Mucosa of gallbladder (tissue), 1 donor: ENCODE data around the gene PUM2. TPM values are rescaled to one million over a fixed set of nuclear protein-coding genes. Genes with fewer than 3 reads are reported as not detected.
A peak's percentile ranks its signal among the peaks of the same experiment; 100 is the strongest.

Source experiments
- DNase-seq: peaks from one replicate; pipeline ENCODE4 v3.0.0-alpha.2; 2020; ENCODE audit warnings: low spot score
- total RNA-seq: library from RNA; stranded (reverse); gene quantifications from one replicate; pipeline ENCODE4 v1.2.1, GENCODE V29; 2021
- donor health status: DM: no; HTN: no; CAD: no.

Gene PUM2
- total RNA-seq, 1 donor from 2014 or later: 95.8 TPM

DNA sequence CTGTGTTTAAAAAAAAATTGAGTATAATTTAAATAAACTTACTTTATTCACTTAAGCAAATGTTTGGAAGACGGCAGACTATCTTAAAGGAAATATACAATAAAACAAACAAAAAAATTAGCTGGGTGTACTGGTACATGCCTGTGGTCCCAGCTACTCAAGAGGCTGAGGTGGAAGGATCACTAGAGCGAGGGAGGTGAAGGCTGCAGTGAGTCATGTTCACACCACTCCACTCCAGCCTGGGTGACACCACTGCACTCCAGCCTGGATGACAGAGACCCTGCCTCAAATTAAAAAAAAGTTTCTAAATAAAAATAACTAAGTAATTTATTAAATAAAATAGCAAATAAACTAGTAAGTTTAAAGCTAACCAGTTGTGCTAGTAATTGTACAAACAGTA, 7.5 kb downstream of the PUM2 start:
- DNase-seq: no peak

DNA sequence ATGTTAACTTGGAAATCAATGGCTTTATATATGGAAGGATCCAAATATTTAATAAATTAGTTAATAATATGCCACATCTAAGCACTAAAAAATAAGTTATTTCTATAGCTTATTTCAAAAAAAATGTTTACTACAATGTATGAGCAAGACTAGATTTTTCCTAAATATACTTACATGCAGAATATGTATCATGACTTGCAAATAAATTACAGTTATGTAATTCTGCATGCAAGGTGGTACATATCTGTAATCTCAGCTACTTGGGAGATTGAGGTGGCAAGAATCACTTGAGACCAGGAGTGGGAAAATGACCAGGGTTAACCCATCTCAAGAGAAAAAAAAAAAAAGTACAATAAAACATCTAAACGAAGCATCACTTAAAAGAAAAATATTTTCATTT, 11.6 kb downstream of the PUM2 start:
- DNase-seq: no peak

DNA sequence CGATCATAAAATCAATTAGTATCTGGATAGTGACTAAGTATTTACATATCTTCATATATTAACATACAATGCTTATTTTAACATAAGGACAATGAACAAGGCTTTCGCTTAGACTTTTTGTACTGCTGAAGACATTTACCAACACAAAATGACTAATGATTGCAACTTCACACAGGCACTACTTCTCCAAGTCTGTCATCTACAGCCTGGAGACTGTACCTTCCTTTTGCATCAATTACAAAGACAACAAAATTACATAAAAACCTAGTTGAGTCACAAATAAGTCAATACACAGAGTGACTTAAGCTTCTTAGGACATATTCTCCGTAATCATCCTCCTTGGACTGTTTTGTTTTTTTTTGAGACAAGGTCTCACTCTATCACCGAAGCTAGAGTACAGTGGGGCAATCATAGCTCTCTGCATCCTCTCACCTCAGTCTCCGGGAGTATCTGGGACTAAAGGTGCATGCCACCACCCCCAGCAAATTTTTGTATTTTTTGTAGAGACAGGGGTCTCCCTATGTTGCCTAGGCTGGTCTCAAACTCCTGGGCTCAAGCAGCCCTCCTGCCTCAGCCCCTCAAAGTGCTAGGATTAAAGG, 15.9 kb downstream of the PUM2 start:
- no peak for DNase-seq

DNA sequence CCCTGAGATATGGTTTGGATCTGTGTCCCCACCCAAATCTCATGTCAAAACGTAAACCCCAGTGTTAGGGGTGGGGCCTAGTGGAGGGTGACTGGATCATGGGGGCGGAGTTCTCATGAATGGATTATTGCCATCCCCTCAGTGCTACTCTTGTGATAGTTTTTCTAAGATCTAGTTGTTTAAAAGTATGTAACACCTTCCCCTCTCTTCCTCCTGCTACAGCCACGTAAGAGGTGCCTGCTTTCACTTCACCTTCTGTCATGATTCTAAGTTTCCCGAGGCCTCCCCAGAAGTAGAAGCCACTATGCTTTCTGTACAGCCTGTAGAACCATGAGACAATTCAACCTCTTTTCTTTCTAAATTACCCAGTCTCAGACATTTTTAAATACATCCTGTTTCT, 16.9 kb downstream of the PUM2 start:
- no peak for DNase-seq

DNA sequence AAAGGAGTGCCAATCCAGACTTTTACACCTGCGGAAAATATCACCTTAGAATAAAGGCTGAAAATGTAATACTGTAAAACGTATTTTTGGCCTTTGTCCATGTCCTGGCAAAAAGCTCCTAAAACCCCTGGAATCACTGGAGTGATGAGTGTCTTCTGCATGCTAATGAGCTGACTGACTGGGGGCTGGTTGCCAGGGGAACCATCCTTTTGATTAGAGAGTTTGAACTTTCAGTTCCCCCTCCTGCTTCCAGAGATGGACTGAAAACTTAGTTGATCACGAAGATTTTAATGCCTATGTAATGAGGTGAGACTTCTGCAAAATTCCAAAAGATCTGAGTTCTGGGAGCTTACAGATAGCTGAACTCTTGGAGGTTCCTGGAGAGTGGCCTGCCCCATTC, 20.5 kb downstream of the PUM2 start:
- DNase-seq: no peak

DNA sequence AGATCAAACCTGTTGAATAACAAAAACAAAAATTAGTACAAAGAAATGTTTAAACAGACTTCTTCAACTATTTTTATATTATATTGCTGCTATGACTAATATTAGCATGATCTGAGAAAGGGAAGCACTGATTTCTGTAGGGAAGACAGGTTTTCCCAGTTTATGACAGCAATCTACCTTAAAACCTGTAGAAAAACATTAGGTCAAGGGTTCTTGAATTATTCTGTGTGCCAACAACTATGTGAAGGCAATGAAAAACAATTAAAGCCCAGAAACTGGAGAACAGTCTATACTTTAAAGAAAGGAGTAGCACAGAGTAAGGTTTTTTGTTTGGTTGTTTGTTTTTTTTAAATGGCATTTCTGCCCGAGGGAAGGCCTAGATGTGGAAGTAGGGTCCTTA, 23.3 kb downstream of the PUM2 start:
- no peak for DNase-seq

DNA sequence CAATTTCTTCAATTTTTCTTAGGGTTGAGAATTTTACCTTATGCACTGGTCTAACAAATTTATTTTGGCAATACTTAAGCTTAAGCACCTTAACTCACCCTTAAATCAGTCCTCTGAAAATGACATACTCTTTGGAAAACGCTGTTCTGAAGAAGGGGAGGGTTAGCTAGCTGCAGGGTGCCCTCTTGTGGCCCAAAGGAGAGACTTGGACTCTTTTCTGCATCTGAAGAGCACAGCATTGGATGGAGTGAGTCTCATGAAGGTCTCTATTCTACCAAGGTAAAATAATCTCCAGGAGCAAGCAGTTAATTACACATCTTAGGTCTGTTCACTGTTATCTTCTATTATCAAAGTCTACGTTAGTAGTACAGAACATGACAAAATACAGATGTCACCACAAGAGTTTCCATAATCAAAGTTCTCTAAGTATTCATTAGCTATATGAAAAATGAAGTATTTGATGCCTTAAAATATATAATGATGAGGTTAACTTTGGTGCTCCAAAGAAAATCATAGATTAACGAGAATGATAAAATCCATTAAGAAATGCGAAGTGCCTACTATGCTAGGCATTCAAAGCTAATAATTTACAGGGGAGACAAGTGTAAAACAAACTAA, 24.4 kb downstream of the PUM2 start:
- peak; percentile 51 for DNase-seq

DNA sequence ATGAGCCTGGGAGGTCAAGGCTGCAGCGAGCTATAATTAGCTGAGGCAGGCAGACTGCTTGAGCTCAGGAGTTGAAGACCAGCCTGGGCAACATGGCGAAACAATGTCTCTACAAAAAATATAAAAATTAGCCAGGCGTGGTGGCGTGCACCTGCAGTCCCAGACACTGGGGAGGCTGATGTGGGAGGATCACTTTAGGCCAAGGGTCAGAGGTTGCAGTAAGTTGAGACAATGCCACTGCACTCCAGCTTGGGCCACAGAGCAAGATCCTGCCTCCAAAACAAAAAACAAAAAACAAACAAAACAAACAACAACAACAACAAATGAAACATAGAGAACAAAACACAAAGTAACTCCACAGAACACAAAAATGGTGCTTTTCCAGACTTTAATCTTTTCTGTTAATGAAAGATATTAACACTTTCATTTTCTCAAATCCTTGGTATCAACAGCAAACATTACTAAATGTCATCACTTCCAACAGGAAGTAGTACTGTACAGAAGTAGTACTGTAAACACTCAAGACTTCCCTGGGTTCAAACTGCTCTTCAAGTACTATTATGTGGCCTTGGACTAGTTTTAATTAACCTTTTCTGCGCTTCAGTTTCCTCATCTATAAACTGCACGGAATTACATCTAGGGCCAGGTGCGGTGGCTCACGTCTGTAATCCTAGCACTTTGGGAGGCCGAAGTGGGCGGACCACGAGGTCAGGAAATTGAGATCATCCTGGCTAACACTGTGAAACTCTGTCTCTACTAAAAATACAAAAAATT, 27.9 kb downstream of the PUM2 start:
- DNase-seq: no peak

DNA sequence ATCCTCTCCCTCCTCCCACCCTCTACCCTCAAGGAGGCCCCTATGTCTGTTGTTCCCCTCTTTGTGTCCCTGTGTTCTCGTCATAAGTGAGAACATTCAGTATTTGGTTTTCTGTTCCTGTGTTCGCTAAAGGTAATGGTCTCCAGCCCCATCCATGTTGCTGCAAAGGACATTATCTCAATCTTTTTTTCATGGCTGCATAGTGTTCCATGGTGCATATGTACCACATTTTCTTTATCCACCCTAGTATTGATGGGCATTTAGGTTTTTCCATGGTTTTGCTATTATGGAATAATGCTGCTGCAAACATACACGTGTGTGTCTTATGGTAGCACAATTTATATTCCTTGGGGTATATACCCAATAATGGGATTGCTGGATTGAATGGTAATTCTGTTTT, 33.0 kb downstream of the PUM2 start:
- DNase-seq: no peak

DNA sequence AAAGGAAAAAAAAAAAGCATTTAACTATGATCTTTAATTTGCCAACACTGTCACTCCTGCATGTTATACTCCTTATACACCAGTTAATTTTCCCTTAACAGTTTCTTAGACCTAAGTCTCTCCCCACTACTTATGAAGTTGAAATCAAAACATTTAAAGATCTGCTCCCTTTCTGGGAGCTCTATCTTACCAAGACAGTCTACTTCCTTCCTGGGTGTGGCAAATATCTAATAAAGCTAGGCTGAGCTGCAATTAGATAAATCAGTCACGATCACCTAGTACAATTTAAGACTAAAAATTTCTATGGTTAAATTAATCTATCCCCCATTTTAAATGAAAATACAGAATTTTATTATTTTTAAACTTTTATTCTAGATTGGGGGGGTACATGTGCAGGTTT, 33.4 kb downstream of the PUM2 start:
- no peak for DNase-seq

DNA sequence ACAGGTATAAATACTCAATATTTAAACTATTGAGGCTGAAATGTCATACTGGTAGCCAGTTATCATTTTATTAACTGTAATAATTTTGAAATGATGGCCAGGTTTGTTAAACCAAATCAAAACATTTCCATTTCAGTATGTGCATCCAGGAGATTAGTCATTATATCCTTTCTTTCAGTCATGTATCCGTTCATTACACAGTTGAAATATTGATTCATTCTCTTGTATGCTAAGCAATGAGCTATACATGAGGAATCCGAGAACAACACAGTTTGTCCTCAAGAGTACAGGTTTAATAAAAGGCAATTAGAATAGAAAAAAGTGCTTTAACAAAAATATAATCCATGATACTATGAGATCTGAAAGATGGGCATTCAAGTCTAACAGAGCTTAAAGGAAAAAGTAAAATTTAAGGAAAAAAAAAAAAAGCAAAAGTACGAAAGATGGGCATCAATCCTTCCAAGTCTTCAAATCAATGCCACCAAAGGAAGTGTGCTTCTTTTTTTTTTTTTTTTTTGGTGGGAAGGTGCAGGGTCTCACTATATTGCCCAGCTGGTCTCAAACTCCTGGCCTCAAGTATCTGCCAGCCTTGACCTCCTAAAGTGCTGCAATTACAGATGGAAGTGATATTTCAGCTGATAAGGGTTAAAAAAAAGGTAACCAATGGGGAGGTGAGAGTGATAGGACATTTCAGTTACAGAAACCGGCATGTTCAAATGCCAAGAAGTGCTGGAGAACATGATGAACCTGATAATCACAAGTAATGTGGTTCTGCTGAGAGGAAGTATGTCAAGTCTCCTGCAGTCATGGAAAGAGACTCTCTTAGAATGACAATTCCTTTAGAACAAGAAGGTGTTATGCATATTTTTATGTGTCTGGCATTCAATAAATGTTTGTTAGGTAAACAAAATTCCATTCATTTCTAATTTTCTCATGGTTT, 35.8 kb downstream of the PUM2 start:
- no peak for DNase-seq

DNA sequence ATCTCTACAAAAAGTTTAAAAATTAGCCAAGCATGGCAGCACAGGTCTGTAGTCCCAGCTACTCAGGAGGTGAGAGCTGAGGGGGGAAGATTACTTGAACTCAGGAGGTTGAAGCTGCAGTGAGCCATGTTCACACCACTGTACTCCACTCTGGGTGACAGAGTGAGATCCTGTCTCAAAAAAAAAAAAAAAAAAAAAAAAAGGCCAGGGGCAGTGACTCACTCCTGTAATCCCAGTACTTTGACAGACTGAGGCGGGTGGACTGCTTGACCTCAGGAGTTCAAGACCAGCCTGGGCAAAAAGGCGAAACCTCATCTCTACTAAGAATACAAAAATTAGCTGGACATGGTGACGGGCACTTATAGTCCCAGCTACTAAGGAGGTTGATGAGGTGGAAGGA, 37.0 kb downstream of the PUM2 start:
- DNase-seq: no peak

DNA sequence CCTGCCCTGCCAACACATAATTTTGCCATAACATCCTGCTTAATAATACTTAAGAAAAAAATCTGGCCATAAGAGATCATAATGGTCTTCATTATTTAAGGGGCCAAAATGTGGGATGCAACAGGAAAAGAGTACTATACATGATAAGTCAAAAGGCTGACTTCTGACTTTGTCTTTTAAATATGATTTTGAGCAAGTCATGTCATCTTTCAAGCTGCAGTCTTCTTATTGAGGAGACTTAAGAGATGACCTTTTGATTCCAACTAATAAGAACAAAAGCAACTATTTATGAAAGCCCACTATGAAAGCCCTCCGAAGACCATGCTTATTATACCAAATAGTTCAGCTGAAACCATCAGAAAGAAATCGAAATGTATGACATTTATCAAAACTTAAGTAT, 41.6 kb downstream of the PUM2 start:
- no peak for DNase-seq

DNA sequence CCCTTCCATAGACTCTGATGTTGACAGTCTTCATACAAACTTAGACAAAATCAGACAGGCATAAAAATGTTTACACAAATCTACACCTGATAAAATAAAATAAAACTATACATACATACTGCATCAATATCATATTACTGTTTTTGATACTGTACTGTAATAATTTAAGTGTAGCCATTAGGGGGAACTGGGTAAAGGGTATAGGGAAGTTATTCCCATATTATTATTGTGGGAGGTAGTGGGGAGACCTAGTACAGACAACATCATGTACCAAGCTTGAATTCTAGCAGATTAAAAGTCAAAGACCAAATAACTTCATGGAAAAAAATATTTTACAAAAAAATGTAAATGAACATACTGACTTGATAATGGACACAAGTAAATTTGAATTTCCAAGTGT, 43.3 kb downstream of the PUM2 start:
- no peak for DNase-seq

DNA sequence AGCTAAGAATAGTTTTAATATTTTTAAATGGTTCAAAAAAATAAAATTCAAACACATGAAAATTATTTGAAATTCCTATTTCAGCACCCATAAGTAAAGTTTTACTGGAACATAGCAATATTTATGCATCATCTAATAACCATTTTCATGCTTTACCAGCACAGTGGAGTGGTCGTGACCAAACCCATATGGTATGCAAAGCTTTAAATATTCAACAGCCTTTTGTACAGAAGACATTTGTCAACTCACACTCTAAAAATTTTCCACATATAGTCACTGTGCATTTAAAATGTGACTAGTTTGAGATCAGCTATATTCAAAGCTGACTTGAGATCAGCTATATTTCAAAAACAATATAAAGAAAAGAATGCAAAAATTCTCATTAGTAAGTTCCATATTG, 46.2 kb downstream of the PUM2 start:
- no peak for DNase-seq

DNA sequence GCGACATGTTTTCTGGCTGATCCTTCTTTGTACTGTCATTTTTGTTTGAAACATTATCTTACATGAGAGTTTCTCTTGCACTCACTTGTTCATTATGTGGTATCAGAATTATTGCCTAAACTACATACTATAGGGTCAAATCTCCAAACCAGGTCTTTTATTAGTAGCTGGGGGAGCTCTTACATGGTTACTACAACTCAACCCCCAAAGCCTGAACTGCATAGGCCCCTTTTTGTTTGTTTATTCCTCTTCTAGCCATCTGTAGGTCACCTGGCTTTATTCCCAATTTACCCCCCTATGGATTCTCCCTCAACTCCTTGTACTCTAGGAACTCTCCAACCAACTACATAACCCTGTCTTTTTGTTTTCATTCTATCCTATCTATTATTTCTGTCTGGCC, 46.7 kb downstream of the PUM2 start:
- DNase-seq: no peak

DNA sequence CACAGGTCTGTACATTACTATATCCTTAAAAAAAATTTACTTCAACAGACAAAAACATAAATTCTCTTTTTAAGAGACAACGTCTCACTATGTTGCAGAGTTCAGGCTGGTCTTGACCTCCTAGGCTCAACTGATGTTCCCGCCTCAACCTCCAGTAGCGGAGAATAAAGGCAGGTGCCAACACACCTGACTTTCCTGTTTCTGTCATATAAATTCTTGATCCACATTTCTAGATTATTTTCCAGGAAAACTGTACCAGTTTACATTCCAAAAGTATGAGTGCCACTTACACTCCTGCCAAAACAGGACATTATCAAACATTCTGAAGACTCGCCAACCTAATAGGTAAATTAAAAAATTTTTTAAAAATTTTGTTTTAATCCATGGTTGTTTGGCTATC, 48.6 kb downstream of the PUM2 start:
- no peak for DNase-seq

DNA sequence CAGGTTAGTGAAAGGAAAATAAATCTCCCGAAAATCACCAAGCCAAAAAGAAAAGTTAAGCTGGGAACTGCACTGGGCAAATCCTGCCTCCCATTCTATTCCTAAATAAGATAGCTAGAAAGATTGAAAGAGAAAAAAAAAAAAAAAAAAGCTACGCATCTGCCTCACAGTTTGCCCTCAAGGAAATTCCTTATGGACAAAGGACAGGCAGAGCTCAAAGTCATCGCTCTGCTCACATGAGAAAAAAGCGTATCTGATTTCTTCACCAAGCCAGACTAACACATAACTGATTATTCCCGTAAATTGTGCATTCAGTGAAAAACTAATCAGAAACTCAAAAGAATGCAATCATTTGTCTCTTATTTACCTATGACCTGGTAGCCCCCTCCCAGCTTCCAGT, 50.0 kb downstream of the PUM2 start:
- no peak for DNase-seq

DNA sequence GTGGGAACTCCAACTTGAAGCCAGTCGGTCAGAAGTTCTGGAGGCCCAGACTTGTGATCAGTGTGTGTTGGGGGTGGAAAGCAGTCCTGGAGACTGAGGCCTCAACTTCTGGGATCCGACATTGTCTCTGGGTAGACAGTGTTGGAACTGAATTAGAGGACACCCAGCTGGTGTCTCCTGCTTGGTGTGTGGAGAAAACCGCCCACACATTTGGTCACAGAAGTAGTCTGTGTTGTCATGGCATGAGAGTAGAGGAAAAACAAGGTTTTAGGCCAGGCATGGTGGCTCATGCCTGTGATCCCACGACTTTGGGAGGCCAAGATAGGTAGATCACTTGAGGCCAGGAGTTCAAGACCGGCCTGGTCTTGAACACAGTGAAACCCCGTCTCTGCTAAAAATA, 51.5 kb downstream of the PUM2 start:
- DNase-seq: no peak

DNA sequence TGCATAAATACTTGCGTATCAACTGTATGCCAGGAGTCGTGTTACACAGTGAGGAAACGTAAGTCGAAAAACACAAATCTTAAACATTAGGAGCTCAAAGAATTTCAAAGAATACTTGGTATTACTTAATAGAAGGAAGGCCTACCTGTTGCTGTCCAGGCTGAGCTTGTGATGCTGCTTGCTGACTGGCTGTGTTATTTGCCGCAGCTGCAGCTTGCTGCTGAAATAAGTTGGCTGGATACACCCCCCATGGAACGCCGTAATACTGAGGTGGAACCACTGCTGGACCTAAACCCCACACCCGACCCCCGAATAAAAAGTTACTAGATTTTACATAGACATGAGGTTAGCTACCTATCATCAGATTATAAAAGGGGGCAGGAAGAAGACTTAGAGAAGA, 56.4 kb downstream of the PUM2 start:
- no peak for DNase-seq

DNA sequence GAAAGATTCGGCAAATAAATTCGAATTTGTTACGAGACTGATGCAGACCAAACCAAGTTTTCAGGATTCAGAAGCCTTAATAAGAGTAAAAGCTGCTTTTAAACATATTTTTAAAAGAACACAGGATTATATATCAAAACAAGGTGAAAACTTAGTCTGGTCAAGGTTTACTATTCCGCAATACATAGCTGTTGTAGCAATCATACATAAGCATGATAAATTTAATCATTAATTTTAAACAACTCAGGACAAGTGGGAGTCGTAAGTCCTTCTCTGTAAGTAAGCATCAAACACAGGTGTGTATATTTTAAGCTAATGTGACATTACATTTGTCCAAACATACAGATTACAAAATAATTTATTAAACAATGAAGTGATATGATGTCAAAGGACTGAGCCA, 57.7 kb downstream of the PUM2 start:
- no peak for DNase-seq

DNA sequence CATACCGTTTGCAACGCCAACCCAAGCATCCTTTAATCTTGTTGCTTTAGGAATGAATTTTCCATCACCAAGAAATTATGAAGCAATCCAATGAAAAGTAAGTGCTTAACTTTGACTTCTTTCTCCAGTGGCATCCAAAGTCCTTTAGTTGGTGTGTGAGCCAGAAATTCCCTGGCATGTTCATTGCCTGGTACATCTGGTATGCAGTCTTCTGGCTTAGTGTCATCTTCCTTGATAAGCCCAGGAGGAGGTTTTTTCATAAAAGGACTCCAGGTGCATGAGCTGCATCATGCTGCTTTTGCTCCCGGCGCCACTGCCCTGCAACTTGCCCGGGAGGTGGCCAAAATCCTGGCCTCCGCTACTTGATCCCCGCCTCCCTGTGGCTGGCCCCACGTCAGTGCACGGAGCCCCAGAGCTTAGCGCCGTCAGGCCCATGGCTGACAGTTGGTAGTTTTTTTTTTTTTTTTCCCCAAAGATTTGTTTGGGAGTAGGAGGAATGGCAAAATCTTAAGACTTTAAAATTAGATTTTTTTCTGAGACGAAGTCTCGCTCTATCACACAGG, 58.7 kb downstream of the PUM2 start:
- no peak for DNase-seq
